Measurements from ENCODE around the gene SUPT3H. TPM values are rescaled to one million over a fixed set of nuclear protein-coding genes. Genes with fewer than 3 reads are reported as not detected.

Gene SUPT3H
- total RNA-seq, 1 donor from 2014 or later, result 13.3 TPM

- Mint-ChIP-seq H3K4me3 (ENCODE audit: unreplicated experiment) (no peak overlapping the region), H3K27me3 (ENCODE audit: low read depth) (no peaks in the 10 kb centered on the region), H3K27ac (ENCODE audit: unreplicated experiment) (peak overlapping the region; percentile 59), H3K4me1 (ENCODE audit: low read depth) (peaks cover 24% of the 10 kb centered on the region), H3K36me3 (ENCODE audit: low read depth) (no peaks in the 10 kb centered on the region), H3K9me3 (ENCODE audit: low read depth) (peaks cover 7% of the 10 kb centered on the region)
- no peak for DNase-seq (ENCODE audit: low spot score)
- TF ChIP-seq CTCF (IDR thresholded peaks at IDR 0.05), result no peak
Measured at GRCh38 chr6:45021676-45022075, 356.1 kb downstream of the SUPT3H start.

DNA sequence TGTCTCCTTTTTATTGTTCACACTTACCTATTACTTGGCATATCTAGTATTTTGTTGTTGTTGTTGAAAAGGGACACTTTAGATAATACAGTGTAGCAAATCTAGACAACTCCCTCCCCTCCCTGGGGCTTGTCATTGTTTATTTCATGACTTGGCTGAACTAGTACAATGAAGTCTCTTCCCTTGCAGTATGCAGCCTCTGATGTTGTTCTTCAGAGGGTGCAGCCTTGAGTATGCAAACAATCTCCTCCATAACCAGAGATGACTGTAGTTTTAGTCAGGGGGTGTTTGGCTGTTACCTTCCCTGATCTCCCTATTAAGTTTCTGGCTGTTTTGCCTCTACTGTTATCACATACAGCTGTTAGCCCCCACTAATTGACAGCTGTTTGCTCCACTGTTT, 365.0 kb downstream of the SUPT3H start:
- no peaks in the 10 kb centered on the region for H3K4me1 Mint-ChIP-seq (ENCODE audit: low read depth)
- no peak overlapping the region for H3K4me3 Mint-ChIP-seq (ENCODE audit: unreplicated experiment)
- H3K9me3 Mint-ChIP-seq (ENCODE audit: low read depth), result peaks cover 10% of the 10 kb centered on the region
- DNase-seq (ENCODE audit: low spot score), result no peak
- no peak overlapping the region for H3K27ac Mint-ChIP-seq (ENCODE audit: unreplicated experiment)
- H3K36me3 Mint-ChIP-seq (ENCODE audit: low read depth), result peaks cover 14% of the 10 kb centered on the region
- no peak for TF ChIP-seq CTCF (IDR thresholded peaks at IDR 0.05)
- H3K27me3 Mint-ChIP-seq (ENCODE audit: low read depth), result no peaks in the 10 kb centered on the region

DNA sequence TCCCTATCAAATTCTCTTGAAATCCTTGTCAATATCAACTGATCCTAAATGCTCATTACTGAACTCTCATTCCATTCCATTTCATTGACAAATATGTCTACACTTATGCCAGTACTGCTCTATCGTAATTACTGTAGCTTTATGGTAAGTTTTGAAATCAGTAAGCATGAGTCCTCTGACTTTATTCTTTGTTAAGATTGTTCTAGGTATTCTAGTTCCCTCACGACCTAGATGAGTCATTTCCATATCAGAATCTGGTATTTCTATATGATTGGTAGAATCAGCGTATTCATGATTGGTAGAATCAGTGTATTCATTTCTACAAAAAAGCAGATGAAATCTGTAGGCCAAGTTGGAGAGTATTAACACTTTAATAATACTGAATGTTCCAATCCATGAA, 368.2 kb downstream of the SUPT3H start:
- no peaks in the 10 kb centered on the region for H3K4me1 Mint-ChIP-seq (ENCODE audit: low read depth)
- H3K27me3 Mint-ChIP-seq (ENCODE audit: low read depth), result no peaks in the 10 kb centered on the region
- H3K4me3 Mint-ChIP-seq (ENCODE audit: unreplicated experiment), result no peak overlapping the region
- DNase-seq (ENCODE audit: low spot score), result no peak
- H3K27ac Mint-ChIP-seq (ENCODE audit: unreplicated experiment), result no peak overlapping the region
- TF ChIP-seq CTCF (IDR thresholded peaks at IDR 0.05), result no peak
- peaks cover 10% of the 10 kb centered on the region for H3K9me3 Mint-ChIP-seq (ENCODE audit: low read depth)
- H3K36me3 Mint-ChIP-seq (ENCODE audit: low read depth), result peaks cover 14% of the 10 kb centered on the region

DNA sequence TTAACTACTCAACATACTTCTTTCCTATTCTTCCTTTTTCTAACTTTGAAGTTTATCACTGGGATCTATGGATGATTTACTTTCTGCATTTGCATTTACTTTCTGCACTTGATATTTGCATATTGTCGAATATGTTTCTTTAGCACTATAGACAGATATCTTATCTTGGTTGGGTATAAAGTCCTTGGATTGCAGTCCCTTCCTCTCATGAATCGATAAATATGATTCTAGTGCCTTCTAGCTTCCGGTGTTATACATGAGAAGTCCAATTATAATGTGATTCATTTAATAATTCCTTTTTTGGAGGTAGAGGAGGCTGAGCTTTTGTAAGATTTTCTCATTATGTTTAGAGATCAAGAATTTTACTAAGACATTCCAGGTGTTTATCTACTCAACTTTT, 370.8 kb downstream of the SUPT3H start:
- Mint-ChIP-seq H3K27me3 (ENCODE audit: low read depth) (no peaks in the 10 kb centered on the region), H3K4me1 (ENCODE audit: low read depth) (no peaks in the 10 kb centered on the region), H3K4me3 (ENCODE audit: unreplicated experiment) (no peak overlapping the region), H3K9me3 (ENCODE audit: low read depth) (peaks cover 3% of the 10 kb centered on the region), H3K27ac (ENCODE audit: unreplicated experiment) (no peak overlapping the region), H3K36me3 (ENCODE audit: low read depth) (peaks cover 4% of the 10 kb centered on the region)
- no peak for TF ChIP-seq CTCF (IDR thresholded peaks at IDR 0.05)
- DNase-seq (ENCODE audit: low spot score), result no peak

GRCh38 chr6:45003961-45004360, 373.8 kb downstream of the SUPT3H start:
- Mint-ChIP-seq H3K36me3 (ENCODE audit: low read depth) (no peaks in the 10 kb centered on the region), H3K4me3 (ENCODE audit: unreplicated experiment) (no peak overlapping the region), H3K4me1 (ENCODE audit: low read depth) (peaks cover 3% of the 10 kb centered on the region), H3K27me3 (ENCODE audit: low read depth) (no peaks in the 10 kb centered on the region), H3K9me3 (ENCODE audit: low read depth) (no peaks in the 10 kb centered on the region), H3K27ac (ENCODE audit: unreplicated experiment) (no peak overlapping the region)
- DNase-seq (ENCODE audit: low spot score), result no peak
- TF ChIP-seq CTCF (IDR thresholded peaks at IDR 0.05), result no peak

All from chondrocyte (in vitro differentiated cells).